Measurements from ENCODE around the gene CEP19. TPM values are rescaled to one million over a fixed set of nuclear protein-coding genes. Genes with fewer than 3 reads are reported as not detected.

The CEP19 gene
- total and polyA plus RNA-seq, 4 donors: 0.44 to 0.79 (median 0.67) TPM

DNA sequence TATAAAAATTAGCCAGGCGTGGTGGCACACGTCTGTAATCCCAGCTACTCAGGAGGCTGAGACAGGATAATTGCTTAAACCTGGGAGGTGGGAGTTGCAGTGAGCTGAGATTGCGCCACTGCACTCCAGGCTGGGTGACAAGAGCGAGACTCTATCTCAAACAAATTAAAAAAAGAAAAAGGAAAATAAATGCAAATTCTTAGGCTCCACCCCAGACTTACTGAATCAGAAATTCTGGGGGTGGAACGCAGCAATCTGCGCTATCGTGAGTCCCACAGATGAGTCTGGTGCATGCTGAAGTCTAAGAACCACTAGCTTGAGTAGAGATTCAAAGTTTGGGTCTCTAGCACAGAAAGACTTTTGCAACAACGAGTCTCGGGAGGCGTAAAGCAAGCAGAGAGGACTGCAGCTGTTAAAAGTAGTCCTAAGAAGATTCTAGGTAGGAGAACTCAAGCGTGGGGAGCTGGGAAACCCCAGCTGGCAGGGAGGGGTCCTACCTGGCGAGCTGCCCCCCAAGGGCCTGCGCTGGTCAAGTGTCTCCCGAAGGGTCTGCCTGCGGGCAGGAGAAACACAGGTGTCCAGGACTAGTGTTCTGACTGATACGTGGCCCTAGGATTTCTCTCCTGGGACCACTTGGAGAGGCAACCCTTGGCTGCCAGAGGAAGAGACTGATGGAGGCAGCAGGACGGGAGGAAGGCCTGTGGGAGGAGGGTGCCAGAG is 21.9 kb downstream of the CEP19 start:
- no peak for TF ChIP-seq FOXA2 (IDR thresholded peaks at IDR 0.05)
- TF ChIP-seq NR2F2 (IDR thresholded peaks at IDR 0.05): no peak
- no peak for TF ChIP-seq HNF4G (IDR thresholded peaks at IDR 0.05)
- no peak for TF ChIP-seq FOXA1 (IDR thresholded peaks at IDR 0.05)
- TF ChIP-seq, protein P1, sequence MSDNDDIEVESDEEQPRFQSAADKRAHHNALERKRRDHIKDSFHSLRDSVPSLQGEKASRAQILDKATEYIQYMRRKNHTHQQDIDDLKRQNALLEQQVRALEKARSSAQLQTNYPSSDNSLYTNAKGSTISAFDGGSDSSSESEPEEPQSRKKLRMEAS (IDR thresholded peaks at IDR 0.05): no peak
- TF ChIP-seq SP1 (IDR thresholded peaks at IDR 0.05): no peak
- no peak for TF ChIP-seq GABPA (IDR thresholded peaks at IDR 0.05 in 1 of 2, conservative IDR thresholded peaks at IDR 0.05 in 1 of 2)
- TF ChIP-seq, protein P2, sequence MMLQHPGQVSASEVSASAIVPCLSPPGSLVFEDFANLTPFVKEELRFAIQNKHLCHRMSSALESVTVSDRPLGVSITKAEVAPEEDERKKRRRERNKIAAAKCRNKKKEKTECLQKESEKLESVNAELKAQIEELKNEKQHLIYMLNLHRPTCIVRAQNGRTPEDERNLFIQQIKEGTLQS (IDR thresholded peaks at IDR 0.05): no peak
- TF ChIP-seq JUND (IDR thresholded peaks at IDR 0.05): no peak
- TF ChIP-seq, protein P3, sequence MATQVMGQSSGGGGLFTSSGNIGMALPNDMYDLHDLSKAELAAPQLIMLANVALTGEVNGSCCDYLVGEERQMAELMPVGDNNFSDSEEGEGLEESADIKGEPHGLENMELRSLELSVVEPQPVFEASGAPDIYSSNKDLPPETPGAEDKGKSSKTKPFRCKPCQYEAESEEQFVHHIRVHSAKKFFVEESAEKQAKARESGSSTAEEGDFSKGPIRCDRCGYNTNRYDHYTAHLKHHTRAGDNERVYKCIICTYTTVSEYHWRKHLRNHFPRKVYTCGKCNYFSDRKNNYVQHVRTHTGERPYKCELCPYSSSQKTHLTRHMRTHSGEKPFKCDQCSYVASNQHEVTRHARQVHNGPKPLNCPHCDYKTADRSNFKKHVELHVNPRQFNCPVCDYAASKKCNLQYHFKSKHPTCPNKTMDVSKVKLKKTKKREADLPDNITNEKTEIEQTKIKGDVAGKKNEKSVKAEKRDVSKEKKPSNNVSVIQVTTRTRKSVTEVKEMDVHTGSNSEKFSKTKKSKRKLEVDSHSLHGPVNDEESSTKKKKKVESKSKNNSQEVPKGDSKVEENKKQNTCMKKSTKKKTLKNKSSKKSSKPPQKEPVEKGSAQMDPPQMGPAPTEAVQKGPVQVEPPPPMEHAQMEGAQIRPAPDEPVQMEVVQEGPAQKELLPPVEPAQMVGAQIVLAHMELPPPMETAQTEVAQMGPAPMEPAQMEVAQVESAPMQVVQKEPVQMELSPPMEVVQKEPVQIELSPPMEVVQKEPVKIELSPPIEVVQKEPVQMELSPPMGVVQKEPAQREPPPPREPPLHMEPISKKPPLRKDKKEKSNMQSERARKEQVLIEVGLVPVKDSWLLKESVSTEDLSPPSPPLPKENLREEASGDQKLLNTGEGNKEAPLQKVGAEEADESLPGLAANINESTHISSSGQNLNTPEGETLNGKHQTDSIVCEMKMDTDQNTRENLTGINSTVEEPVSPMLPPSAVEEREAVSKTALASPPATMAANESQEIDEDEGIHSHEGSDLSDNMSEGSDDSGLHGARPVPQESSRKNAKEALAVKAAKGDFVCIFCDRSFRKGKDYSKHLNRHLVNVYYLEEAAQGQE (IDR thresholded peaks at IDR 0.05): no peak
- TF ChIP-seq EGR1 (IDR thresholded peaks at IDR 0.05; ENCODE audit: low read depth in 2 of 2): no peak
- TF ChIP-seq RAD21 (IDR thresholded peaks at IDR 0.05): no peak
- no peak for TF ChIP-seq RXRA (IDR thresholded peaks at IDR 0.05)
- no peaks in the 10 kb centered on the region for H3K9me3 ChIP-seq (ENCODE audit: control insufficient read depth in 4 of 4, low read length in 3 of 4)
- no peaks in the 10 kb centered on the region for H3K27me3 ChIP-seq (ENCODE audit: control insufficient read depth in 4 of 4, insufficient read depth in 4 of 4, low read length in 3 of 4)
- DNase-seq (ENCODE audit: low spot score): no peak
- no peak overlapping the region for H3K27ac ChIP-seq (ENCODE audit: low read depth in 1 of 2, low read length in 2 of 2)
- 92% methylated on average over 17 of the region's 17 CpGs for WGBS
- no peaks in the 10 kb centered on the region for H3K36me3 ChIP-seq (ENCODE audit: control insufficient read depth in 4 of 4, insufficient read depth in 3 of 4, low read depth in 1 of 4, low read length in 3 of 4)
- peaks cover 0 to 2% (median 0%) of the 10 kb centered on the region in 4 donors for H3K4me1 ChIP-seq (ENCODE audit: control insufficient read depth in 4 of 4, insufficient read depth in 4 of 4, low read length in 3 of 4)
- H3K4me3 ChIP-seq (ENCODE audit: low read depth in 1 of 3, low read length in 3 of 3): no peak overlapping the region
- H3K9ac ChIP-seq (ENCODE audit: low read depth in 1 of 2, low read length in 2 of 2): no peak overlapping the region

DNA sequence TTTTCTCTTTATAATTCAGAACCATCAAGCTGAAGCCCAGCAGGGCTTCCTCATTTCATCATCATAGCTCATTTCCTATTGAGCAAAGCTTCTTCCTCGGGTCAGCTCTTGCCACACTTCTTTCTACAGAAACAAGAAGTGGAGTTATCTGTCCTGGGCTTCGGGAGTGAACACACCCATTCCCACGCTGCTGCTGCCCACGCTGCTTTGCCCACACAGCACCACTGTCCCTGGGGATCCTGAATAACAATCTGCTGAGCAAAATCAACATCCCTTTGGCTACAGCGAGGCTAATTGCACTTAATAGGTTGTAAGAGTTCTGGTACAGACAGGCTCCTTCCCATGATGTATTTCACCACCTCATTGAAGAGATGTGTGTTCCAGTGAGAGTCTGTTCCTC is 23.7 kb downstream of the CEP19 start:
- 55% methylated on average over 5 of the region's 5 CpGs for WGBS
- Histone ChIP-seq H3K4me1 (ENCODE audit: control insufficient read depth in 4 of 4, insufficient read depth in 4 of 4, low read length in 3 of 4) (peaks cover 0 to 7% (median 1%) of the 10 kb centered on the region in 4 donors), H3K4me3 (ENCODE audit: low read depth in 1 of 3, low read length in 3 of 3) (no peak overlapping the region), H3K27ac (ENCODE audit: low read depth in 1 of 2, low read length in 2 of 2) (peak overlapping the region in 1 of 2 donors; percentile 42), H3K9ac (ENCODE audit: low read depth in 1 of 2, low read length in 2 of 2) (no peak overlapping the region), H3K9me3 (ENCODE audit: control insufficient read depth in 4 of 4, low read length in 3 of 4) (no peaks in the 10 kb centered on the region), H3K27me3 (ENCODE audit: control insufficient read depth in 4 of 4, insufficient read depth in 4 of 4, low read length in 3 of 4) (no peaks in the 10 kb centered on the region), H3K36me3 (ENCODE audit: control insufficient read depth in 4 of 4, insufficient read depth in 3 of 4, low read depth in 1 of 4, low read length in 3 of 4) (no peaks in the 10 kb centered on the region)
- DNase-seq (ENCODE audit: low spot score): no peak
- no peak for TF ChIP-seq NR2F2 (IDR thresholded peaks at IDR 0.05)
- TF ChIP-seq, protein P4, sequence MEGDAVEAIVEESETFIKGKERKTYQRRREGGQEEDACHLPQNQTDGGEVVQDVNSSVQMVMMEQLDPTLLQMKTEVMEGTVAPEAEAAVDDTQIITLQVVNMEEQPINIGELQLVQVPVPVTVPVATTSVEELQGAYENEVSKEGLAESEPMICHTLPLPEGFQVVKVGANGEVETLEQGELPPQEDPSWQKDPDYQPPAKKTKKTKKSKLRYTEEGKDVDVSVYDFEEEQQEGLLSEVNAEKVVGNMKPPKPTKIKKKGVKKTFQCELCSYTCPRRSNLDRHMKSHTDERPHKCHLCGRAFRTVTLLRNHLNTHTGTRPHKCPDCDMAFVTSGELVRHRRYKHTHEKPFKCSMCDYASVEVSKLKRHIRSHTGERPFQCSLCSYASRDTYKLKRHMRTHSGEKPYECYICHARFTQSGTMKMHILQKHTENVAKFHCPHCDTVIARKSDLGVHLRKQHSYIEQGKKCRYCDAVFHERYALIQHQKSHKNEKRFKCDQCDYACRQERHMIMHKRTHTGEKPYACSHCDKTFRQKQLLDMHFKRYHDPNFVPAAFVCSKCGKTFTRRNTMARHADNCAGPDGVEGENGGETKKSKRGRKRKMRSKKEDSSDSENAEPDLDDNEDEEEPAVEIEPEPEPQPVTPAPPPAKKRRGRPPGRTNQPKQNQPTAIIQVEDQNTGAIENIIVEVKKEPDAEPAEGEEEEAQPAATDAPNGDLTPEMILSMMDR (IDR thresholded peaks at IDR 0.05; ENCODE audit: low read depth, low read length, missing input control): no peak
- TF ChIP-seq HNF4G (IDR thresholded peaks at IDR 0.05): no peak
- no peak for TF ChIP-seq GABPA (IDR thresholded peaks at IDR 0.05 in 1 of 2, conservative IDR thresholded peaks at IDR 0.05 in 1 of 2)
- no peak for TF ChIP-seq RAD21 (IDR thresholded peaks at IDR 0.05)
- TF ChIP-seq, protein P1 (IDR thresholded peaks at IDR 0.05): no peak
